Glomerular visceral epithelial cell (primary cell): ENCODE data around the gene ABI3BP.

Experiments used
- DNase-seq: peaks from one replicate; pipeline ENCODE4 v3.0.0-alpha.2; 2016; ENCODE audit errors: extremely low spot score

Gene ABI3BP

GRCh38 chr3:100941041-100941440, 52.2 kb downstream of the ABI3BP start:
- DNase-seq, result no peak

- no peak for DNase-seq
Observed at GRCh38 chr3:100936931-100937330, 56.3 kb downstream of the ABI3BP start.

GRCh38 chr3:100932491-100932890, 60.7 kb downstream of the ABI3BP start:
- DNase-seq, result no peak

- no peak for DNase-seq
Observed at GRCh38 chr3:100928638-100929428, 64.4 kb downstream of the ABI3BP start.

GRCh38 chr3:100927775-100928174, 65.4 kb downstream of the ABI3BP start:
- DNase-seq, result no peak

- peak; percentile 61 for DNase-seq
Observed at GRCh38 chr3:100915706-100916495, 77.3 kb downstream of the ABI3BP start.

GRCh38 chr3:100913870-100914648, 79.2 kb downstream of the ABI3BP start:
- peak; percentile 82 for DNase-seq

- DNase-seq, result no peak
Observed at GRCh38 chr3:100912976-100913545, 80.2 kb downstream of the ABI3BP start.

GRCh38 chr3:100912571-100912970, 80.7 kb downstream of the ABI3BP start:
- no peak for DNase-seq

GRCh38 chr3:100911956-100912355, 81.3 kb downstream of the ABI3BP start:
- no peak for DNase-seq

GRCh38 chr3:100910986-100911385, 82.2 kb downstream of the ABI3BP start:
- DNase-seq, result no peak

GRCh38 chr3:100902572-100902971, 90.6 kb downstream of the ABI3BP start:
- no peak for DNase-seq

GRCh38 chr3:100900671-100901335, 92.4 kb downstream of the ABI3BP start:
- DNase-seq, result no peak

- no peak for DNase-seq
Observed at GRCh38 chr3:100899440-100900091, 93.7 kb downstream of the ABI3BP start.

GRCh38 chr3:100898681-100899080, 94.5 kb downstream of the ABI3BP start:
- no peak for DNase-seq

- DNase-seq, result no peak
Observed at GRCh38 chr3:100896994-100897393, 96.2 kb downstream of the ABI3BP start.

GRCh38 chr3:100893590-100893989, 99.6 kb downstream of the ABI3BP start:
- no peak for DNase-seq

GRCh38 chr3:100893108-100893507, 100.1 kb downstream of the ABI3BP start:
- DNase-seq, result no peak

GRCh38 chr3:100891827-100892226, 101.4 kb downstream of the ABI3BP start:
- no peak for DNase-seq

GRCh38 chr3:100891033-100891432, 102.2 kb downstream of the ABI3BP start:
- peak; percentile 15 for DNase-seq

GRCh38 chr3:100888881-100889280, 104.3 kb downstream of the ABI3BP start:
- no peak for DNase-seq
